SH-SY5Y (cell line): Measurements from ENCODE around the gene RNF133.

Source experiments
- GATA2 ChIP-seq: IDR thresholded peaks from 2 replicates; pipeline ENCODE4 v1.6.1; 2011; ENCODE audit warnings: mild to moderate bottlenecking, low read depth, low read length
- GATA3 ChIP-seq: IDR thresholded peaks from 2 replicates; pipeline ENCODE4 v1.6.1; 2011; ENCODE audit warnings: low read depth, mild to moderate bottlenecking, low read length, moderate library complexity

GRCh38 chr7:122677149-122677548, 21.8 kb downstream of the RNF133 start:
- TF ChIP-seq GATA2 (no peak), GATA3 (no peak)
